DOHH2 (cell line): Measurements from ENCODE around the gene PRDM16.

ENCODE experiments used
- H3F3A ChIP-seq: fragments of 200-600 bp; sonication (generic), shearing (Covaris generic); 2 replicates; pipeline ENCODE4 v1.6.0; 2016; ENCODE audit warnings: antibody characterized with exemption, mild to moderate bottlenecking; ENCODE audit not compliant: control insufficient read depth, insufficient read depth
- H3K27ac ChIP-seq: fragments of 200-600 bp; sonication (generic); 2 replicates; pipeline ENCODE4 v1.5.1; 2014; ENCODE audit warnings: low read depth, mild to moderate bottlenecking, low read length, moderate library complexity
- H3K27me3 ChIP-seq: fragments of 200-600 bp; sonication (generic); 2 replicates; pipeline ENCODE4 v1.6.1; 2014; ENCODE audit warnings: mild to moderate bottlenecking, low read length, mixed read lengths; ENCODE audit not compliant: control insufficient read depth
- H3K36me3 ChIP-seq: fragments of 200-600 bp; sonication (generic); 2 replicates; pipeline ENCODE4 v1.6.1; 2014; ENCODE audit warnings: mild to moderate bottlenecking, low read length, moderate library complexity, mixed read lengths; ENCODE audit not compliant: control insufficient read depth
- H3K4me1 ChIP-seq: fragments of 200-600 bp; sonication (generic); 2 replicates; pipeline ENCODE4 v1.6.1; 2014; ENCODE audit warnings: mild to moderate bottlenecking, low read length, mixed read lengths; ENCODE audit not compliant: control insufficient read depth
- H3K4me2 ChIP-seq: fragments of 200-600 bp; sonication (generic); 2 replicates; pipeline ENCODE4 v1.6.0; 2014; ENCODE audit warnings: mild to moderate bottlenecking, low read length, moderate library complexity
- H3K4me3 ChIP-seq: fragments of 200-600 bp; sonication (generic); 2 replicates; pipeline ENCODE4 v1.5.1; 2014; ENCODE audit warnings: mild to moderate bottlenecking, low read length, mixed read lengths
- H3K79me2 ChIP-seq: fragments of 200-600 bp; sonication (generic); 2 replicates; pipeline ENCODE4 v1.6.1; 2014; ENCODE audit warnings: mild to moderate bottlenecking, low read length, mixed read lengths; ENCODE audit not compliant: control insufficient read depth
- H3K9me2 ChIP-seq: fragments of 200-600 bp; sonication (generic); replicated peaks from 2 replicates; pipeline ENCODE4 v1.6.1; 2014; ENCODE audit warnings: mild to moderate bottlenecking, low read length, mixed read lengths; ENCODE audit not compliant: control insufficient read depth
- H3K9me3 ChIP-seq: fragments of 200-600 bp; sonication (generic); 2 replicates; pipeline ENCODE4 v1.6.1; 2014; ENCODE audit warnings: antibody characterized with exemption, low read length, mixed read lengths; ENCODE audit not compliant: control insufficient read depth, insufficient read depth
- H4K20me1 ChIP-seq: fragments of 200-600 bp; sonication (generic); 2 replicates; pipeline ENCODE4 v1.6.0; 2014; ENCODE audit warnings: low read depth, mild to moderate bottlenecking, antibody characterized with exemption, low read length, moderate library complexity; ENCODE audit not compliant: control insufficient read depth, insufficient read depth
- CTCF ChIP-seq: fragments of 200-600 bp; sonication (generic); IDR thresholded peaks from one replicate; pipeline ENCODE4 v1.5.1; 2014; ENCODE audit warnings: antibody characterized with exemption, mild to moderate bottlenecking, low read depth, low read length; ENCODE audit not compliant: poor library complexity, severe bottlenecking
- EZH2phosphoT487 ChIP-seq: fragments of 200-600 bp; sonication (generic); IDR thresholded peaks from 2 replicates; pipeline ENCODE4 v1.6.1; 2017; ENCODE audit warnings: borderline replicate concordance, mild to moderate bottlenecking, antibody characterized with exemption, low read length, moderate library complexity, mixed read lengths

PRDM16 gene

GRCh38 chr1:3323796-3324703, 255.0 kb downstream of the PRDM16 start:
- Histone ChIP-seq H3K4me2 (no peak overlapping the region), H3K27ac (no peak overlapping the region), H3K27me3 (no peaks in the 10 kb centered on the region), H3K9me3 (peaks cover 4% of the 10 kb centered on the region; the same call in 1 of the 2 replicates), H3K4me1 (no peaks in the 10 kb centered on the region), H3F3A (no peaks in the 10 kb centered on the region), H3K36me3 (no peaks in the 10 kb centered on the region), H3K4me3 (no peak overlapping the region), H3K9me2 (no peaks in the 10 kb centered on the region), H3K79me2 (no peaks in the 10 kb centered on the region), H4K20me1 (no peaks in the 10 kb centered on the region)
- TF ChIP-seq EZH2phosphoT487 (no peak), CTCF (no peak)

GRCh38 chr1:3324704-3325535, 255.9 kb downstream of the PRDM16 start:
- H3K9me2 ChIP-seq: no peaks in the 10 kb centered on the region
- H3K36me3 ChIP-seq: no peaks in the 10 kb centered on the region

More at GRCh38 chr1:3324704-3325535, 255.9 kb downstream of the PRDM16 start:
- Histone ChIP-seq H3K4me2 (no peak overlapping the region), H3K9me3 (no peaks in the 10 kb centered on the region; the same call in 1 of the 2 replicates), H3K4me1 (no peaks in the 10 kb centered on the region), H3K27ac (no peak overlapping the region), H3K4me3 (no peak overlapping the region), H3F3A (no peaks in the 10 kb centered on the region), H3K79me2 (no peaks in the 10 kb centered on the region), H4K20me1 (no peaks in the 10 kb centered on the region), H3K27me3 (no peaks in the 10 kb centered on the region)
- no peak for TF ChIP-seq CTCF
- no peak for TF ChIP-seq EZH2phosphoT487
